ENCODE measurements around the gene TXNDC8. TPM values are rescaled to one million over a fixed set of nuclear protein-coding genes. Genes with fewer than 3 reads are reported as not detected.
"Not testable (repeated sequence)": the region's sequence is repeated elsewhere in the genome, so short reads cannot be mapped to it uniquely, and the experiment has no call there.

TXNDC8 gene
- total RNA-seq, 1 experiment from 2014 or later = not detected

GRCh38 chr9:110328763-110329162 is 8.9 kb downstream of the TXNDC8 start:
- no peak for DNase-seq (ENCODE audit: low spot score)

- no peak for DNase-seq (ENCODE audit: low spot score)
These were observed 9.9 kb downstream of the TXNDC8 start for GRCh38 chr9:110327716-110328115.

- DNase-seq (ENCODE audit: low spot score) = no peak
These were observed 13.8 kb downstream of the TXNDC8 start for GRCh38 chr9:110323818-110324217.

- DNase-seq (ENCODE audit: low spot score) = no peak
These were observed 16.8 kb downstream of the TXNDC8 start for GRCh38 chr9:110320651-110321445.

GRCh38 chr9:110319781-110320492 is 17.7 kb downstream of the TXNDC8 start:
- DNase-seq (ENCODE audit: low spot score) = no peak

- DNase-seq (ENCODE audit: low spot score) = no peak
These were observed 19.8 kb downstream of the TXNDC8 start for GRCh38 chr9:110317911-110318310.

- DNase-seq (ENCODE audit: low spot score) = peak; percentile 20
These were observed 21.2 kb downstream of the TXNDC8 start for GRCh38 chr9:110316261-110317075.

GRCh38 chr9:110311978-110312377 is 25.7 kb downstream of the TXNDC8 start:
- DNase-seq (ENCODE audit: low spot score) = not testable (repeated sequence)

- DNase-seq (ENCODE audit: low spot score) = no peak
These were observed 28.0 kb downstream of the TXNDC8 start for GRCh38 chr9:110309681-110310080.

GRCh38 chr9:110308633-110309038 is 29.0 kb downstream of the TXNDC8 start:
- no peak for DNase-seq (ENCODE audit: low spot score)

- no peak for DNase-seq (ENCODE audit: low spot score)
These were observed 30.5 kb downstream of the TXNDC8 start for GRCh38 chr9:110307191-110307590.

GRCh38 chr9:110303133-110303532 is 34.5 kb downstream of the TXNDC8 start:
- no peak for DNase-seq (ENCODE audit: low spot score)

GRCh38 chr9:110298043-110298605 is 39.5 kb downstream of the TXNDC8 start:
- DNase-seq (ENCODE audit: low spot score) = no peak

- DNase-seq (ENCODE audit: low spot score) = no peak
These were observed 44.4 kb downstream of the TXNDC8 start for GRCh38 chr9:110293248-110293647.

- DNase-seq (ENCODE audit: low spot score) = peak; percentile 77
These were observed 45.6 kb downstream of the TXNDC8 start for GRCh38 chr9:110291921-110292557.

- DNase-seq (ENCODE audit: low spot score) = no peak
These were observed 47.7 kb downstream of the TXNDC8 start for GRCh38 chr9:110290001-110290400.

- no peak for DNase-seq (ENCODE audit: low spot score)
These were observed 49.2 kb downstream of the TXNDC8 start for GRCh38 chr9:110288503-110288902.

GRCh38 chr9:110287289-110287680 is 50.4 kb downstream of the TXNDC8 start:
- no peak for DNase-seq (ENCODE audit: low spot score)

- DNase-seq (ENCODE audit: low spot score) = no peak
These were observed 53.3 kb downstream of the TXNDC8 start for GRCh38 chr9:110284211-110284844.

GRCh38 chr9:110283751-110284150 is 53.9 kb downstream of the TXNDC8 start:
- no peak for DNase-seq (ENCODE audit: low spot score)

- no peak for DNase-seq (ENCODE audit: low spot score)
These were observed 55.0 kb downstream of the TXNDC8 start for GRCh38 chr9:110282739-110283081.
